NB4 (cell line): ENCODE data around the gene ZNF787.
A peak's percentile ranks its signal among the peaks of the same experiment; 100 is the strongest.

Experiments
- DNase-seq: peaks from one replicate; pipeline ENCODE4 v3.0.0; 2010; ENCODE audit warnings: low read depth
- H3K4me3 ChIP-seq: one replicate; pipeline ENCODE4 v1.5.1; 2011; ENCODE audit warnings: mild to moderate bottlenecking, low read depth, low read length, moderate library complexity
- MAX ChIP-seq: IDR thresholded peaks from 2 replicates; pipeline ENCODE4 v1.6.1; 2011; ENCODE audit warnings: low read depth, low read length
- MYC ChIP-seq: IDR thresholded peaks from 2 replicates; pipeline ENCODE4 v1.6.1; 2011; ENCODE audit warnings: low read depth, low read length
- POLR2A ChIP-seq: IDR thresholded peaks from 2 replicates; pipeline ENCODE4 v1.6.1; 2011; ENCODE audit warnings: mild to moderate bottlenecking; ENCODE audit not compliant: insufficient read length; ENCODE audit errors: extremely low read depth
- TF ChIP-seq, protein P1 (sequence below): IDR thresholded peaks from one replicate; pipeline ENCODE4 v1.5.1; 2012; ENCODE audit warnings: low read depth, low read length

The ZNF787 gene

DNA sequence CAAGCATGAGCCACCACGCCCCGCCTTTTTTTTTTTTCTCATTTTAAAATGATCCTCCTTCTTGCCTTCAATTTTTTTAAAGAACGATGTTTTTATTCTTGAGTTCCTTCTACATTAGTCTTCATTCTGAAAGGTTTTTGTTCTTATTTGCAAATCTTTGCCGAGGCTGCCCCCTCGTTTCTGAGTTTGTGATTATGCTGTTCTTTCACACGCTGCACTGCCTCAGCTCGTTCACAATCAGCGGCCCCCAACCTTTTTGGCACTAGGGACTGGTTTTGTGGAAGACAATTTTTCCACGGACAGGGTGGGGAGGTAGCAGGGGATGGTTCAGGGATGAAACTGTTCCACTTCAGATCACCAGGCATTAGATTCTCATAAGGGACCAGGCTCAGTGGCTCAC, 26.6 kb downstream of the ZNF787 start:
- no peak overlapping the region for H3K4me3 ChIP-seq
- TF ChIP-seq POLR2A, result no peak
- TF ChIP-seq, protein P1, sequence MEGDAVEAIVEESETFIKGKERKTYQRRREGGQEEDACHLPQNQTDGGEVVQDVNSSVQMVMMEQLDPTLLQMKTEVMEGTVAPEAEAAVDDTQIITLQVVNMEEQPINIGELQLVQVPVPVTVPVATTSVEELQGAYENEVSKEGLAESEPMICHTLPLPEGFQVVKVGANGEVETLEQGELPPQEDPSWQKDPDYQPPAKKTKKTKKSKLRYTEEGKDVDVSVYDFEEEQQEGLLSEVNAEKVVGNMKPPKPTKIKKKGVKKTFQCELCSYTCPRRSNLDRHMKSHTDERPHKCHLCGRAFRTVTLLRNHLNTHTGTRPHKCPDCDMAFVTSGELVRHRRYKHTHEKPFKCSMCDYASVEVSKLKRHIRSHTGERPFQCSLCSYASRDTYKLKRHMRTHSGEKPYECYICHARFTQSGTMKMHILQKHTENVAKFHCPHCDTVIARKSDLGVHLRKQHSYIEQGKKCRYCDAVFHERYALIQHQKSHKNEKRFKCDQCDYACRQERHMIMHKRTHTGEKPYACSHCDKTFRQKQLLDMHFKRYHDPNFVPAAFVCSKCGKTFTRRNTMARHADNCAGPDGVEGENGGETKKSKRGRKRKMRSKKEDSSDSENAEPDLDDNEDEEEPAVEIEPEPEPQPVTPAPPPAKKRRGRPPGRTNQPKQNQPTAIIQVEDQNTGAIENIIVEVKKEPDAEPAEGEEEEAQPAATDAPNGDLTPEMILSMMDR, result no peak
- TF ChIP-seq MAX, result no peak
- TF ChIP-seq MYC, result no peak
- DNase-seq, result no peak

- no peak for DNase-seq
- TF ChIP-seq MYC (no peak), MAX (no peak), POLR2A (no peak)
- TF ChIP-seq, protein P1, result no peak
- H3K4me3 ChIP-seq, result no peak overlapping the region
Observed at GRCh38 chr19:56092685-56093631, 28.1 kb downstream of the ZNF787 start.

DNA sequence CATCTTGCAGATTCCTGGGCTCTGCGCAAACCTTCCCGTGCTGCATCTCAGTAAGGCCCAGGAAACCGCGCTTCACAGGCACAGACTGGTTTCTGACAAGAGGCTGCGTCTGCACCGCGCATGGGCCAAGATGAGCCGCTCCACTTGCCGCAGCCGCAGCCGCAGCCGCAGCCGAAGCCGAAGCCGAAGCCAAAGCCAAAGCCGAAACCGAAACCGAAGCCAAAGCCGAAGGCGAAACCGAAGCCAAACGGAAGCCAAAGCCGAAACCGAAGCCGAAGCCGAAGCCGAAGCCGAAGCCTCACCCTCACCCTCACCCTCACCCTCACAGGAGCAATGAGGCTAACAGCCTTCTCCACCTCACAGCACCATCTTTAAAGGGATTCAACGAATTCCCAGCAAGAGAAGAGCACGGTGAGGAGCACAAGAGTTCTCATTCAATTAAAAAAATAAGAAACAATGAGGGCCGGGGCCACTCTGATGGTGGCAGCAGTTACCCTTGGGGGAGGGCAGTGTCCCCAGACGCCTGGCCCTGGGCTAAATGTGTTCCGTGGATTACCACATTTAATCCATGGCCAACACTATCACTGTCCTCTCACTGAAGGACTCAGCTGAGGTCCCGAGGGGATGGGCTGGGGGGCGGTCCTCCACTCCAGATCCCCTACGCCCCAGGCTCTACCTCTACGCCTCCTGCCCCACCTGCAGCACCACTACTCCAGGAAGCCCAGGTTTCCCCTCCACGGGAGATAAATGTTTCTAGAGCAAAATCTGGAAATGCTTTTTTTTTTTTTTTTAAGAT, 29.1 kb downstream of the ZNF787 start:
- peak; percentile 42 for DNase-seq
- H3K4me3 ChIP-seq, result no peak overlapping the region
- TF ChIP-seq, protein P1, result no peak
- TF ChIP-seq MAX (no peak), POLR2A (no peak), MYC (no peak)

- DNase-seq, result peak; percentile 37
- no peak for TF ChIP-seq POLR2A
- no peak for TF ChIP-seq MYC
- TF ChIP-seq, protein P1, result no peak
- no peak for TF ChIP-seq MAX
- no peak overlapping the region for H3K4me3 ChIP-seq
Observed at GRCh38 chr19:56091066-56091490, 30.0 kb downstream of the ZNF787 start.

- TF ChIP-seq MYC (no peak), POLR2A (no peak), MAX (no peak)
- H3K4me3 ChIP-seq, result no peak overlapping the region
- no peak for DNase-seq
Observed at GRCh38 chr19:56089344-56089743, 31.8 kb downstream of the ZNF787 start.
